ENCODE results near the gene CDNF. TPM values are rescaled to one million over a fixed set of nuclear protein-coding genes. Genes with fewer than 3 reads are reported as not detected.

Gene CDNF
- total RNA-seq, 1 donor from 2014 or later, result 1.5 TPM

DNA sequence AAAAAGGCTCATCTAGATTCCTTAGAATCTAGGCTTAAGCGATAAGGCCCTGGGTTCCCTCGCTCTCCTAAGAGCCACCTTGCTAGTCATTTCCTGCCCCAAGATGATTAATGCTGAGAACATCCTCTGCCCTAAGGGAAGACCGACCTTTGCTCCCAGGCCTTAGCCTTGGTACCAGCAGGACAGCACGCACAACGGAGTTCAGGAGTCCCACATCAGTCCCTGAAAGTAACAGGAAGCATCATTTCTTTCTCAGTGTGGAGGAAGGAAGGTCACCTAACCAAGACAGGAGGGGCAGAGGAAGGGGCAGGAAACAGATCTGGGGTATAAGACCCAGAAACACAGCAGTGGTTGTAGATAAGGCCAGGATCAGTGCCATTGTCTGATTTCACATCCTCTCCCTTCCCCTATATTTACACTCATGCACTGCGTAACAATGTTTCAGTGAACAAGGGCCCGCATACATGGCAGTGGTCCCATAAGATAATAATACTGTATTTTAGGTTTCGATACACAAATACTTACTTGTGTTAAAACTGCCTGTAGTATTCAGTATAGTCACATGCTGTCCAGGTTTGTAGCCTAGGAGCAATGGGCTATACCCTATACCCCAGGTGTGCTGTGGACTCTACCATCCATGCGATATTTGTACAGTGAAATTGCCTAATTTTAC, 55.0 kb downstream of the CDNF start:
- intact Hi-C loops (cut with micrococcal nuclease), result no loop called here
- Histone ChIP-seq H3K36me3 (peaks cover 3% of the 10 kb centered on the region), H3K4me3 (no peak overlapping the region), H3K9me3 (replicated peaks) (peaks cover 10% of the 10 kb centered on the region), H3K27me3 (ENCODE audit: low read depth) (no peaks in the 10 kb centered on the region), H3K27ac (replicated peaks) (no peak overlapping the region), H3K4me1 (peaks cover 10% of the 10 kb centered on the region)
- TF ChIP-seq, protein P1, sequence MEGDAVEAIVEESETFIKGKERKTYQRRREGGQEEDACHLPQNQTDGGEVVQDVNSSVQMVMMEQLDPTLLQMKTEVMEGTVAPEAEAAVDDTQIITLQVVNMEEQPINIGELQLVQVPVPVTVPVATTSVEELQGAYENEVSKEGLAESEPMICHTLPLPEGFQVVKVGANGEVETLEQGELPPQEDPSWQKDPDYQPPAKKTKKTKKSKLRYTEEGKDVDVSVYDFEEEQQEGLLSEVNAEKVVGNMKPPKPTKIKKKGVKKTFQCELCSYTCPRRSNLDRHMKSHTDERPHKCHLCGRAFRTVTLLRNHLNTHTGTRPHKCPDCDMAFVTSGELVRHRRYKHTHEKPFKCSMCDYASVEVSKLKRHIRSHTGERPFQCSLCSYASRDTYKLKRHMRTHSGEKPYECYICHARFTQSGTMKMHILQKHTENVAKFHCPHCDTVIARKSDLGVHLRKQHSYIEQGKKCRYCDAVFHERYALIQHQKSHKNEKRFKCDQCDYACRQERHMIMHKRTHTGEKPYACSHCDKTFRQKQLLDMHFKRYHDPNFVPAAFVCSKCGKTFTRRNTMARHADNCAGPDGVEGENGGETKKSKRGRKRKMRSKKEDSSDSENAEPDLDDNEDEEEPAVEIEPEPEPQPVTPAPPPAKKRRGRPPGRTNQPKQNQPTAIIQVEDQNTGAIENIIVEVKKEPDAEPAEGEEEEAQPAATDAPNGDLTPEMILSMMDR (IDR thresholded peaks at IDR 0.05; ENCODE audit: borderline replicate concordance), result no peak
- no peak for DNase-seq

DNA sequence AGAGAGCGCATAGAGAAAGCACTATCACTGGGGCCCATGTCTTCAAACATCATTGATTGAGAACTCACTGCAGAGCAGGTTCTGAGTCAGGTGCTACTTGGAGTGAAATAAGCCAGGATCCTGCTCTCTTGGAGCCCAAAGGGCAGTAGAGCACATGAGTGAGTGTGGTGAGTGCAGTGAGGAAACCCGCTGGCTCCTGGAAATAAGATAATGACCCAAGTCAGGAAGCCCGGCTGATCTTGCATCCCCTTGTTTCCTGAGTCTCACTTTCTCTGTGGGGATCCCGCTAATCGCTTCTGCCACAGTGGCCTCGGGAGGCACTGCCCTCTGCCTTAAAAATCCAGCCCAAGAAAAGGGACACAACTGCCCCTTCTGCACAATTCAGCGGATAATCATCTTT, 56.1 kb downstream of the CDNF start:
- intact Hi-C loops (cut with micrococcal nuclease), result no loop called here
- DNase-seq, result no peak
- Histone ChIP-seq H3K27me3 (ENCODE audit: low read depth) (no peaks in the 10 kb centered on the region), H3K9me3 (replicated peaks) (peaks cover 10% of the 10 kb centered on the region), H3K27ac (replicated peaks) (no peak overlapping the region), H3K4me3 (no peak overlapping the region), H3K36me3 (peaks cover 3% of the 10 kb centered on the region), H3K4me1 (peaks cover 10% of the 10 kb centered on the region)
- TF ChIP-seq, protein P1 (IDR thresholded peaks at IDR 0.05; ENCODE audit: borderline replicate concordance), result no peak

DNA sequence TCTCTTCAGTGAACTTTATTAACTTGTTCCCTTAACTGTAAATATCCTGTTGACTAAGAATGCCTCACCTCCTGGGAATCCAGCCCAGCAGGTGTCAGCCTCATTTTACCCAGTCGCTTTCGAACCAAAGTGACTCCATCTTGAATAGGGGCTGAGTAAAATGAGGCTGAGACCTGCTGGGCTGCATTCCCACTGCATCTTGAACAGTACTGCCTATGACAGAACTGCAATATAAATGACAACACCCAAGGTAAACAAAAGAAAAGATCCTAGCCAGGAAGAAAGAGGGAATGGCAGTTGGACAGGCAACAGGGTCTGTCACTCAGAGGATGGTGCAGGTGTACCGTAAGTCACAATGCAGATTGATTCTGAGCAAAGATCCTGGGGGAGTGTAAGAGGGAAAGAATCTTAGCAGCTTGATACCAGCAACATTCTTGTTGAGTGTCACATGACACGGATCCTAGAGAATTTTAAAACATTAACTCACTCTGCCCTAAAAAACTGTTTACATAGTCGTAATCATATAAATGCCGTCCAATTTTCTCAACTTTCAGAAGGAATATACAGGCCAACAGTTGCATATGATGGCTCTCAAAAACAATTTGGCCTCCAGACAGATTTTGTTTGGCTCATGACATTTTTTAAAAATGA, 58.7 kb downstream of the CDNF start:
- Histone ChIP-seq H3K9me3 (replicated peaks) (no peaks in the 10 kb centered on the region), H3K36me3 (no peaks in the 10 kb centered on the region), H3K27me3 (ENCODE audit: low read depth) (no peaks in the 10 kb centered on the region), H3K4me3 (no peak overlapping the region), H3K27ac (replicated peaks) (peak overlapping the region; percentile 23), H3K4me1 (peaks cover 10% of the 10 kb centered on the region)
- intact Hi-C loops (cut with micrococcal nuclease), result no loop called here
- no peak for DNase-seq
- TF ChIP-seq, protein P1 (IDR thresholded peaks at IDR 0.05; ENCODE audit: borderline replicate concordance), result no peak

DNA sequence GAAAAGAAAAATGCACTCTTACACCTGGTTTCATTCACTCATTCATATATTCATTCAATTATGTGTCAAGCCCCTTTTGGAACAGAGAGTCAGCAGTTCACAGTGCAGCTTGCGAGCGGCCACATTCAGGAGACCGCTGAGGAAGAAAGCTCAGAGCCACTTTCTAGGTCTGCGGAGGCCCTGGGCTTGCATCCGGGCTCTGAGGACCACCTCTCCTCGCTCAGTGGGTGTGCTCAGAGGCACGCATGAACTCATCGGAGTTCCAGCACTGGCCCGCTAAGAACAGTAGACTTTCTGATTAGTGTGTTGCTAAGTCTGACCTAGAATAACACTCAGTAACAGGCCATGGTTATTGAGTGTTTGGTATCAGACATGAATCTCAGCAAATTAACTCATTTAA, 61.3 kb downstream of the CDNF start:
- TF ChIP-seq, protein P1 (IDR thresholded peaks at IDR 0.05; ENCODE audit: borderline replicate concordance), result no peak
- peaks cover 10% of the 10 kb centered on the region for H3K4me1 ChIP-seq
- no peaks in the 10 kb centered on the region for H3K27me3 ChIP-seq (ENCODE audit: low read depth)
- no peaks in the 10 kb centered on the region for H3K9me3 ChIP-seq (replicated peaks)
- H3K27ac ChIP-seq (replicated peaks), result no peak overlapping the region
- intact Hi-C loops (cut with micrococcal nuclease), result no loop called here
- no peak for DNase-seq
- H3K4me3 ChIP-seq, result no peak overlapping the region
- no peaks in the 10 kb centered on the region for H3K36me3 ChIP-seq

DNA sequence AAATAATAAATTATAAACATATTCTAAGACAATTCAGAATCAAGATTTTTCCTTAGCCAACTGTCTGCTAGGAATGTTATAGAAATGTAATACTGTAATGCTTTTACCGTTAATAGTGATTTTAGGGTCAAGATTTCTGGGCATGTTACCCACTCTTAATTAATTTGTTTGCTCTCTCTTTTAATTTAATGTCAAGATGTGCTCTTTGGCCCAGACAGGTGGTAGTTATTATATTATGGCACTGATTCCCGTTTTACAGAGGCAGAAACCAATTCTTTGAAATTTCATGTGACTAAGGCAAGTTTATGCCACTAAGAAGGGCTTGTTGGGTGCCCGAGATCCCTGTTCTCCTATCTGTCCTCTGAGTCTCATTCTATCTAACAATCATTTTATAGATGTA, 62.2 kb downstream of the CDNF start:
- no peaks in the 10 kb centered on the region for H3K9me3 ChIP-seq (replicated peaks)
- intact Hi-C loops (cut with micrococcal nuclease), result no loop called here
- H3K4me1 ChIP-seq, result peaks cover 10% of the 10 kb centered on the region
- no peaks in the 10 kb centered on the region for H3K27me3 ChIP-seq (ENCODE audit: low read depth)
- TF ChIP-seq, protein P1 (IDR thresholded peaks at IDR 0.05; ENCODE audit: borderline replicate concordance), result no peak
- H3K27ac ChIP-seq (replicated peaks), result no peak overlapping the region
- H3K4me3 ChIP-seq, result no peak overlapping the region
- DNase-seq, result no peak
- no peaks in the 10 kb centered on the region for H3K36me3 ChIP-seq
